ENCODE data around the gene MACROD2.

MACROD2 gene

GRCh38 chr20:14799545-14800216 is 804.4 kb downstream of the MACROD2 start:
- Histone ChIP-seq H3K9ac (ENCODE audit: low read length) (no peak overlapping the region), H3F3A (ENCODE audit: insufficient read depth) (no peaks in the 10 kb centered on the region), H3K4me3 (ENCODE audit: insufficient read depth, low read length, poor library complexity, severe bottlenecking) (no peak overlapping the region), H3K27ac (ENCODE audit: low read depth, low read length) (no peak overlapping the region), H3K4me2 (ENCODE audit: low read depth, low read length, poor library complexity, severe bottlenecking) (no peak overlapping the region), H3K27me3 (ENCODE audit: low read length) (no peaks in the 10 kb centered on the region), H2AFZ (ENCODE audit: low read depth, low read length, severe bottlenecking) (no peak overlapping the region), H3K79me2 (ENCODE audit: insufficient read depth, low read length) (no peaks in the 10 kb centered on the region), H4K20me1 (ENCODE audit: low read depth, low read length) (no peaks in the 10 kb centered on the region), H3K9me2 (replicated peaks; ENCODE audit: insufficient read depth, low read length) (no peaks in the 10 kb centered on the region), H3K9me3 (ENCODE audit: insufficient read depth, low read length) (no peaks in the 10 kb centered on the region; the same call in 1 of the 2 replicates), H3K36me3 (ENCODE audit: low read length) (no peaks in the 10 kb centered on the region)
- TF ChIP-seq CTCF (IDR thresholded peaks at IDR 0.05; ENCODE audit: insufficient read depth, low read length, poor library complexity, severe bottlenecking): no peak
- no peak for TF ChIP-seq EZH2phosphoT487 (conservative IDR thresholded peaks at IDR 0.05; ENCODE audit: low read length)

- no peak overlapping the region for H2AFZ ChIP-seq (ENCODE audit: low read depth, low read length, severe bottlenecking)
- no peak overlapping the region for H3K9ac ChIP-seq (ENCODE audit: low read length)
- H4K20me1 ChIP-seq (ENCODE audit: low read depth, low read length): no peaks in the 10 kb centered on the region
- no peaks in the 10 kb centered on the region for H3K27me3 ChIP-seq (ENCODE audit: low read length)
- H3K9me3 ChIP-seq (ENCODE audit: insufficient read depth, low read length): no peaks in the 10 kb centered on the region; the same call in 1 of the 2 replicates
- no peak overlapping the region for H3K4me2 ChIP-seq (ENCODE audit: low read depth, low read length, poor library complexity, severe bottlenecking)
- TF ChIP-seq EZH2phosphoT487 (conservative IDR thresholded peaks at IDR 0.05; ENCODE audit: low read length) (no peak), CTCF (IDR thresholded peaks at IDR 0.05; ENCODE audit: insufficient read depth, low read length, poor library complexity, severe bottlenecking) (no peak)
- H3K27ac ChIP-seq (ENCODE audit: low read depth, low read length): no peak overlapping the region
- no peaks in the 10 kb centered on the region for H3K36me3 ChIP-seq (ENCODE audit: low read length)
- H3K9me2 ChIP-seq (replicated peaks; ENCODE audit: insufficient read depth, low read length): no peaks in the 10 kb centered on the region
- no peaks in the 10 kb centered on the region for H3K79me2 ChIP-seq (ENCODE audit: insufficient read depth, low read length)
- H3F3A ChIP-seq (ENCODE audit: insufficient read depth): no peaks in the 10 kb centered on the region
- H3K4me3 ChIP-seq (ENCODE audit: insufficient read depth, low read length, poor library complexity, severe bottlenecking): no peak overlapping the region
Measured at GRCh38 chr20:14800707-14801425, 805.5 kb downstream of the MACROD2 start.

- Histone ChIP-seq H3K27ac (ENCODE audit: low read depth, low read length) (no peak overlapping the region), H3K4me3 (ENCODE audit: insufficient read depth, low read length, poor library complexity, severe bottlenecking) (no peak overlapping the region), H3K9me2 (replicated peaks; ENCODE audit: insufficient read depth, low read length) (no peaks in the 10 kb centered on the region), H3K4me2 (ENCODE audit: low read depth, low read length, poor library complexity, severe bottlenecking) (no peak overlapping the region), H3K79me2 (ENCODE audit: insufficient read depth, low read length) (no peaks in the 10 kb centered on the region), H2AFZ (ENCODE audit: low read depth, low read length, severe bottlenecking) (no peak overlapping the region), H3K27me3 (ENCODE audit: low read length) (no peaks in the 10 kb centered on the region), H4K20me1 (ENCODE audit: low read depth, low read length) (no peaks in the 10 kb centered on the region), H3F3A (ENCODE audit: insufficient read depth) (no peaks in the 10 kb centered on the region), H3K9me3 (ENCODE audit: insufficient read depth, low read length) (no peaks in the 10 kb centered on the region; the same call in 1 of the 2 replicates), H3K9ac (ENCODE audit: low read length) (no peak overlapping the region), H3K36me3 (ENCODE audit: low read length) (no peaks in the 10 kb centered on the region)
- TF ChIP-seq EZH2phosphoT487 (conservative IDR thresholded peaks at IDR 0.05; ENCODE audit: low read length): no peak
- TF ChIP-seq CTCF (IDR thresholded peaks at IDR 0.05; ENCODE audit: insufficient read depth, low read length, poor library complexity, severe bottlenecking): no peak
Measured at GRCh38 chr20:14801591-14802325, 806.4 kb downstream of the MACROD2 start.
